PC-3 (cell line): Measurements from ENCODE around the gene TNS3. TPM values are rescaled to one million over a fixed set of nuclear protein-coding genes. Genes with fewer than 3 reads are reported as not detected.

Experiments used
- ATAC-seq: fragments of 200-7000 bp; cut with Tn5 transposase; 2 replicates; pipeline ENCODE4 v1.9.1; 2020; ENCODE audit warnings: mild to moderate bottlenecking, moderate library complexity
- BruUV-seq: library from RNA; stranded (reverse); fragments of 400-500 nt; replicated peaks from 2 replicates; lab custom pipeline; 2021; lab: Mats Ljungman, UMichigan
- CTCF ChIA-PET: fragments of 300-600 bp; sonication (Branson Sonifier 250); formaldehyde crosslinking; loops from one replicate; lab custom pipeline; 2022; ENCODE audit warnings: antibody characterized with exemption; lab: Charles Lee
- POLR2A ChIA-PET: fragments of 300-600 bp; sonication (Branson Sonifier 250); formaldehyde crosslinking; loops from one replicate; lab custom pipeline; 2022; ENCODE audit warnings: antibody characterized with exemption; ENCODE audit not compliant: unreplicated experiment; lab: Charles Lee
- DNase-seq: peaks from one replicate; pipeline ENCODE4 v3.0.0-alpha.2; 2015
- H2AFZ ChIP-seq: fragments of 300-600 bp; sonication (generic); 2 replicates; pipeline ENCODE4 v1.6.0; 2016; ENCODE audit warnings: antibody characterized with exemption, low read length
- H3F3A ChIP-seq: fragments of 300-600 bp; sonication (generic); one replicate; pipeline ENCODE4 v1.6.0; 2017; ENCODE audit warnings: antibody characterized with exemption, low read length, control low read depth, mild to moderate bottlenecking; ENCODE audit not compliant: unreplicated experiment
- H3K27ac ChIP-seq: fragments of 300-600 bp; sonication (generic); 2 replicates; pipeline ENCODE4 v1.5.1; 2016; ENCODE audit warnings: mild to moderate bottlenecking, low read length
- H3K27me3 ChIP-seq: fragments of 300-600 bp; sonication (generic); 2 replicates; pipeline ENCODE4 v1.6.1; 2016; ENCODE audit warnings: low read length, mixed read lengths
- H3K36me3 ChIP-seq: fragments of 300-600 bp; sonication (generic); 2 replicates; pipeline ENCODE4 v1.6.1; 2016; ENCODE audit warnings: low read depth, mixed run types, low read length, mixed read lengths
- H3K4me1 ChIP-seq: fragments of 300-600 bp; sonication (generic); 2 replicates; pipeline ENCODE4 v1.5.1; 2016; ENCODE audit warnings: low read length; ENCODE audit not compliant: insufficient read depth
- H3K4me2 ChIP-seq: fragments of 300-600 bp; sonication (generic); 2 replicates; pipeline ENCODE4 v1.6.0; 2016; ENCODE audit warnings: low read length
- H3K4me3 ChIP-seq: fragments of 300-600 bp; sonication (generic); 2 replicates; pipeline ENCODE4 v1.5.1; 2016; ENCODE audit warnings: mild to moderate bottlenecking, low read length, mixed read lengths
- H3K79me2 ChIP-seq: fragments of 300-600 bp; sonication (generic); 2 replicates; pipeline ENCODE4 v1.6.1; 2017; ENCODE audit warnings: low read length, mixed read lengths
- H3K9ac ChIP-seq: fragments of 300-600 bp; sonication (generic); 2 replicates; pipeline ENCODE4 v1.6.0; 2016; ENCODE audit warnings: mild to moderate bottlenecking, low read length
- H3K9me2 ChIP-seq: fragments of 300-600 bp; sonication (generic); replicated peaks from 2 replicates; pipeline ENCODE4 v1.6.1; 2016; ENCODE audit warnings: mixed run types, low read length, mixed read lengths
- H3K9me3 ChIP-seq: fragments of 300-600 bp; sonication (generic); 2 replicates; pipeline ENCODE4 v1.6.1; 2016; ENCODE audit warnings: low read length, mixed read lengths
- H4K20me1 ChIP-seq: fragments of 300-600 bp; sonication (generic); 2 replicates; pipeline ENCODE4 v1.6.1; 2016; ENCODE audit warnings: low read length, mixed read lengths
- CTCF ChIP-seq: fragments of 300-600 bp; sonication (generic); conservative IDR thresholded peaks from 2 replicates; pipeline ENCODE4 v1.5.1; 2017; ENCODE audit warnings: antibody characterized with exemption, low read depth, mild to moderate bottlenecking, low read length
- EZH2 ChIP-seq: fragments of 300-600 bp; sonication (generic); IDR thresholded peaks from one replicate; pipeline ENCODE4 v1.6.1; 2017; ENCODE audit warnings: antibody characterized with exemption, mild to moderate bottlenecking, low read length; ENCODE audit not compliant: unreplicated experiment
- EZH2phosphoT487 ChIP-seq: fragments of 300-600 bp; sonication (generic); IDR thresholded peaks from 2 replicates; pipeline ENCODE4 v1.6.1; 2018; ENCODE audit warnings: mild to moderate bottlenecking, antibody characterized with exemption, low read length, borderline replicate concordance
- intact Hi-C: fragments of 100-400 bp; cut with micrococcal nuclease; formaldehyde crosslinking; loops from 2 replicates; pipeline ENCODE4 v1.9.0; 2023
- total RNA-seq: library from RNA; depleted of rRNA; stranded (reverse); fragments of >200 nt; gene quantifications from 2 replicates; pipeline ENCODE4 v1.2.3, GENCODE V29; 2014

TNS3 gene
- total RNA-seq, 1 experiment from 2014 or later: 72.3 TPM

GRCh38 chr7:47273974-47274766 lies 307.7 kb downstream of the TNS3 start:
- no peaks in the 10 kb centered on the region for H3K9me3 ChIP-seq
- H4K20me1 ChIP-seq: no peaks in the 10 kb centered on the region
- POLR2A ChIA-PET: no interaction called here
- H2AFZ ChIP-seq: no peak overlapping the region
- no peak overlapping the region for H3K9ac ChIP-seq
- no peaks in the 10 kb centered on the region for H3K27me3 ChIP-seq
- intact Hi-C loops: no loop called here
- CTCF ChIA-PET: no interaction called here
- no peak overlapping the region for H3K27ac ChIP-seq
- no peak for ATAC-seq
- no peak for TF ChIP-seq CTCF
- TF ChIP-seq EZH2: no peak
- TF ChIP-seq EZH2phosphoT487: no peak
- no peak for DNase-seq
- H3K9me2 ChIP-seq: no peaks in the 10 kb centered on the region
- no TSS peak for BruUV-seq
- peaks cover 11% of the 10 kb centered on the region; the same call in 1 of the 2 replicates for H3K36me3 ChIP-seq
- H3K4me1 ChIP-seq: no peaks in the 10 kb centered on the region
- no peaks in the 10 kb centered on the region for H3F3A ChIP-seq
- no peak overlapping the region for H3K4me3 ChIP-seq
- no peak overlapping the region for H3K4me2 ChIP-seq
- H3K79me2 ChIP-seq: no peaks in the 10 kb centered on the region

GRCh38 chr7:47273088-47273487 lies 308.8 kb downstream of the TNS3 start:
- Histone ChIP-seq H3F3A (no peaks in the 10 kb centered on the region), H4K20me1 (no peaks in the 10 kb centered on the region), H3K4me1 (no peaks in the 10 kb centered on the region), H3K36me3 (peaks cover 10% of the 10 kb centered on the region; the same call in 1 of the 2 replicates), H3K9ac (no peak overlapping the region), H3K4me2 (no peak overlapping the region), H3K79me2 (no peaks in the 10 kb centered on the region), H3K27ac (no peak overlapping the region), H3K9me3 (no peaks in the 10 kb centered on the region), H3K9me2 (no peaks in the 10 kb centered on the region), H3K27me3 (no peaks in the 10 kb centered on the region), H3K4me3 (no peak overlapping the region), H2AFZ (no peak overlapping the region)
- CTCF ChIA-PET: no interaction called here
- POLR2A ChIA-PET: no interaction called here
- no TSS peak for BruUV-seq
- ATAC-seq (no peak), DNase-seq (no peak)
- TF ChIP-seq EZH2phosphoT487 (no peak), EZH2 (no peak), CTCF (no peak)
- intact Hi-C loops: no loop called here

- Histone ChIP-seq H4K20me1 (no peaks in the 10 kb centered on the region), H3K9ac (no peak overlapping the region), H3K4me3 (no peak overlapping the region), H3K9me3 (no peaks in the 10 kb centered on the region), H3F3A (no peaks in the 10 kb centered on the region), H3K9me2 (no peaks in the 10 kb centered on the region), H3K4me1 (peaks cover 4% of the 10 kb centered on the region), H3K4me2 (no peak overlapping the region), H3K27ac (no peak overlapping the region), H3K79me2 (no peaks in the 10 kb centered on the region), H2AFZ (no peak overlapping the region), H3K36me3 (peaks cover 8% of the 10 kb centered on the region; the same call in 1 of the 2 replicates), H3K27me3 (no peaks in the 10 kb centered on the region)
- no TSS peak for BruUV-seq
- ATAC-seq: no peak
- ChIA-PET POLR2A (no interaction called here), CTCF (no interaction called here)
- TF ChIP-seq EZH2phosphoT487: no peak
- no peak for TF ChIP-seq CTCF
- no peak for TF ChIP-seq EZH2
- no peak for DNase-seq
- intact Hi-C loops: no loop called here
Observed at GRCh38 chr7:47271749-47272148, 310.2 kb downstream of the TNS3 start.
